Large intestine (tissue), 3 donors: ENCODE data around the gene CMTM8. TPM values are rescaled to one million over a fixed set of nuclear protein-coding genes. Genes with fewer than 3 reads are reported as not detected.
"Not testable (repeated sequence)": the region's sequence is repeated elsewhere in the genome, so short reads cannot be mapped to it uniquely, and the experiment has no call there.

Source experiments
- DNase-seq, 2 donors: peaks; one replicate each; pipeline versions ENCODE4 v3.0.0 to v3.0.0-alpha.2; 2013
- H3K27ac ChIP-seq: one replicate; pipeline ENCODE4 v1.5.1; 2013; ENCODE audit warnings: low read length
- H3K27me3 ChIP-seq: 2 replicates; pipeline ENCODE4 v1.6.1; 2013; ENCODE audit warnings: low read length; ENCODE audit not compliant: control insufficient read depth, insufficient read depth
- H3K36me3 ChIP-seq: 2 replicates; pipeline ENCODE4 v1.6.1; 2013; ENCODE audit warnings: low read length; ENCODE audit not compliant: control insufficient read depth, insufficient read depth
- H3K4me1 ChIP-seq: one replicate; pipeline ENCODE4 v1.6.1; 2013; ENCODE audit warnings: low read length; ENCODE audit not compliant: control insufficient read depth, insufficient read depth
- H3K4me3 ChIP-seq: one replicate; pipeline ENCODE4 v1.5.1; 2013; ENCODE audit warnings: low read length
- H3K9me3 ChIP-seq: one replicate; pipeline ENCODE4 v1.6.1; 2013; ENCODE audit warnings: mild to moderate bottlenecking, low read depth, low read length, moderate library complexity; ENCODE audit not compliant: control insufficient read depth
- WGBS: methylation state at CpG from one replicate; pipeline ENCODE4 v1.1.5; 2013; ENCODE audit warnings: low lambda C conversion rate; ENCODE audit not compliant: insufficient coverage; 5-methylcytosine and 5-hydroxymethylcytosine counted together
- polyA plus RNA-seq: library from polyadenylated mRNA; unstranded; fragments of 120-200 nt; gene quantifications from one replicate; pipeline ENCODE4 v1.2.1, GENCODE V29; 2013

The CMTM8 gene
- polyA plus RNA-seq, 1 donor = 20.1 TPM

DNA sequence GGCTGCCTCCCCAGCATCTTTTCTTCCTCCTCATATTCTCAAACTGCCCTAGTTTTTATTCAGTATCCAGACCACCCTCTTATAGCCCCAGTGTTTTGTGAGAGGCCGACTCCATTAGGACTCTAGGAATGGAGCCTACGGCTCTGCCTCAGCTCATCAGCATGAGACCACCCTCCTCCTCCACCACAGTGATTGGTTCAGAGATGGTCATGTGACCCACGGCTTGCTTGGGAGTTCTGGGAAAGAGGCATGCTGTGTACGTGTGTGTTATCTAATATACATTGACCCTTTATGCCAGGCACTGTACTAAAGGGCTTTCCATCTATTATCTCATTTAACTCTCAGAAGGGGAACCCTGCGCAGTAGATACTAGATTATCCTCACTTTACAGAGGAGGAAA, 135.4 kb downstream of the CMTM8 start:
- Histone ChIP-seq H3K4me3 (no peak overlapping the region), H3K9me3 (no peaks in the 10 kb centered on the region), H3K27ac (no peak overlapping the region), H3K4me1 (no peaks in the 10 kb centered on the region), H3K36me3 (no peaks in the 10 kb centered on the region), H3K27me3 (no peaks in the 10 kb centered on the region)
- no peak for DNase-seq
- WGBS = no CpG with 5 or more reads among the region's 5 CpGs

DNA sequence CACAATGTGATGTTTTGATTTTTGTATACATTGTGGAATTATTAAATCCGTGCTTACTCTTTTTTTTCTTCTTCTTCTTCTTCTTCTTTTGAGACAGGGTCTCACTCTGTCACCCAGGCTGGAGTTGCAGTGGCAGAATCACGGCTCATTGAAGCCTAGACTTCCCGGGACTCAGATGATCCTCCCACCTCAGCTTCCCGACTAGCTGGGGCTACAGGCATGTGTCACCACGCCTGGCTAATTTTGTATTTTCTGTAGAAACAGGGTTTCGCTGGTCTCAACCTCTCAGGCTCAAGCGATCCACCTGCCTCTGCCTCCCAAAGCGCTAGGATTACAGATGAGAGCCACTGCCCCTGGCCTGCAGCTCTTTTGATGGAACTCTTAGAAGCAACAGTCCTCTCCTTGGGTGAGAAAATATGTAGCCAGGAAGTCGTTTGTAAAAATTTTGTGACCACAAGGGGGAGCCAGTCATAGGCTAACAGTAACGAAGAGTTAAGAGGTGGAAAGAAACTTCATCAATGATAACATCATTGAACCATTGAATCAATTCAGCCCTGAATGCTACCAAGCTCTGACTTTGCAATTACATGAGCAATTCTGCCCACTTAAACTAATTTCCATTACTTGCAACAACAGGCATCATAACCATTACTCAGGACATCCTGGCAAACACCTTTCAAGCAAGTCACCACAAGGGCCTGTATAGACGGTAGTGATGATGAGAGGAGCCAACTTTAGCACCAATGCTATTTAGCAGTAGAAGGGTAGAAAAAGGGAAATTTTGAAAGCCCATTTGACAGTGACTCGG, 136.5 kb downstream of the CMTM8 start:
- Histone ChIP-seq H3K27ac (no peak overlapping the region), H3K9me3 (no peaks in the 10 kb centered on the region), H3K4me1 (no peaks in the 10 kb centered on the region), H3K27me3 (no peaks in the 10 kb centered on the region), H3K4me3 (no peak overlapping the region), H3K36me3 (no peaks in the 10 kb centered on the region)
- peak; percentile 35 to 57 for DNase-seq
- 0% methylated on average over 1 of the region's 12 CpGs for WGBS

- no peaks in the 10 kb centered on the region for H3K27me3 ChIP-seq
- no peaks in the 10 kb centered on the region for H3K36me3 ChIP-seq
- no peaks in the 10 kb centered on the region for H3K9me3 ChIP-seq
- no peak for DNase-seq
- H3K4me3 ChIP-seq = no peak overlapping the region
- H3K27ac ChIP-seq = no peak overlapping the region
- WGBS = 100% methylated on average over 1 of the region's 5 CpGs
- no peaks in the 10 kb centered on the region for H3K4me1 ChIP-seq
These were observed 137.1 kb downstream of the CMTM8 start for GRCh38 chr3:32375596-32375930.

- H3K27me3 ChIP-seq = no peaks in the 10 kb centered on the region
- 70% methylated on average over 1 of the region's 2 CpGs for WGBS
- no peaks in the 10 kb centered on the region for H3K36me3 ChIP-seq
- H3K27ac ChIP-seq = no peak overlapping the region
- no peaks in the 10 kb centered on the region for H3K4me1 ChIP-seq
- no peak for DNase-seq
- H3K9me3 ChIP-seq = no peaks in the 10 kb centered on the region
- H3K4me3 ChIP-seq = no peak overlapping the region
These were observed 137.6 kb downstream of the CMTM8 start for GRCh38 chr3:32376115-32376514.

- Histone ChIP-seq H3K9me3 (no peaks in the 10 kb centered on the region), H3K4me1 (no peaks in the 10 kb centered on the region), H3K27ac (no peak overlapping the region), H3K4me3 (no peak overlapping the region), H3K27me3 (no peaks in the 10 kb centered on the region), H3K36me3 (no peaks in the 10 kb centered on the region)
- 50% methylated on average over 2 of the region's 10 CpGs for WGBS
- no peak for DNase-seq
These were observed 141.5 kb downstream of the CMTM8 start for GRCh38 chr3:32379831-32380500.

GRCh38 chr3:32381922-32382321, 143.4 kb downstream of the CMTM8 start:
- H3K36me3 ChIP-seq = no peaks in the 10 kb centered on the region
- no peak overlapping the region for H3K4me3 ChIP-seq
- WGBS = no CpG with 5 or more reads among the region's 7 CpGs

GRCh38 chr3:32383136-32383711, 144.7 kb downstream of the CMTM8 start:
- no peaks in the 10 kb centered on the region for H3K27me3 ChIP-seq
- no peaks in the 10 kb centered on the region for H3K9me3 ChIP-seq
- no peaks in the 10 kb centered on the region for H3K36me3 ChIP-seq
- H3K27ac ChIP-seq = no peak overlapping the region
- H3K4me1 ChIP-seq = no peaks in the 10 kb centered on the region
- no CpG with 5 or more reads among the region's 2 CpGs for WGBS
- no peak for DNase-seq
- H3K4me3 ChIP-seq = no peak overlapping the region

More at GRCh38 chr3:32381922-32382321, 143.4 kb downstream of the CMTM8 start:
- no peaks in the 10 kb centered on the region for H3K4me1 ChIP-seq
- no peak overlapping the region for H3K27ac ChIP-seq
- H3K9me3 ChIP-seq = no peaks in the 10 kb centered on the region
- no peaks in the 10 kb centered on the region for H3K27me3 ChIP-seq
- no peak for DNase-seq

DNA sequence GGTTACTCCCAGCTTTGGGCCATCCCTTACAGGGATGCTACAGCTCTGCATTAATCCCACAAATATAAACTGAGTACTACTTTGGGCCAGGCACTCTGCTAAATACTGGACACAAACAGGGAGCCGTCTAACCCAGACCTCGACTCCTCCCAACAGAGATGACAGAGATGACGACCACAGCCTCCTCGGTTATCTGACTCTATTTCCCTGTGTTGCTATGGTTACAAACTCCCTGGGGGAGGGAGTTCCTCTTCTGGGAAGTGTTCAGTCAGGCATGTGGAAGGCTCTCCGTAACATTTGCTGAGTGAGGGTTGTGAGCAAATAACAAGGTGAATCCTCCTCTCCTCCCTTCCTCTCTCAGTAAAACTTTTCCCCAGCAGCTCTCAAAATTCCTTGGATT, 146.5 kb downstream of the CMTM8 start:
- H3K36me3 ChIP-seq = no peaks in the 10 kb centered on the region
- no peaks in the 10 kb centered on the region for H3K9me3 ChIP-seq
- no peak overlapping the region for H3K4me3 ChIP-seq
- no CpG with 5 or more reads among the region's 5 CpGs for WGBS
- H3K4me1 ChIP-seq = no peaks in the 10 kb centered on the region
- H3K27ac ChIP-seq = no peak overlapping the region
- H3K27me3 ChIP-seq = no peaks in the 10 kb centered on the region
- peak in 1 of 2 donors; percentile 19 for DNase-seq

- Histone ChIP-seq H3K4me3 (no peak overlapping the region), H3K36me3 (no peaks in the 10 kb centered on the region), H3K27me3 (no peaks in the 10 kb centered on the region), H3K4me1 (no peaks in the 10 kb centered on the region), H3K9me3 (peaks cover 3% of the 10 kb centered on the region), H3K27ac (no peak overlapping the region)
- DNase-seq = no peak
- no CpG with 5 or more reads among the region's 2 CpGs for WGBS
These were observed 149.0 kb downstream of the CMTM8 start for GRCh38 chr3:32387512-32387911.

- H3K9me3 ChIP-seq, H3K27ac ChIP-seq, H3K4me1 ChIP-seq, H3K36me3 ChIP-seq, H3K27me3 ChIP-seq, H3K4me3 ChIP-seq, DNase-seq: not testable (repeated sequence)
- no CpG with 5 or more reads among the region's 2 CpGs for WGBS
These were observed 151.1 kb downstream of the CMTM8 start for GRCh38 chr3:32389577-32389976.
